NT2/D1 (cell line): ENCODE data around the gene APOC4.
A peak's percentile ranks its signal among the peaks of the same experiment; 100 is the strongest.
"Not testable (repeated sequence)": the region's sequence is repeated elsewhere in the genome, so short reads cannot be mapped to it uniquely, and the experiment has no call there.

Experiments
- DNase-seq: peaks from one replicate; pipeline ENCODE4 v3.0.0-alpha.2; 2011; ENCODE audit warnings: low read depth, low spot score
- H3K27me3 ChIP-seq: 2 replicates; pipeline ENCODE4 v1.6.0; 2011; ENCODE audit warnings: mild to moderate bottlenecking; ENCODE audit not compliant: insufficient read length, insufficient read depth
- H3K36me3 ChIP-seq: 2 replicates; pipeline ENCODE4 v1.6.1; 2011; ENCODE audit warnings: mild to moderate bottlenecking, low read length, mixed read lengths; ENCODE audit not compliant: insufficient read depth, insufficient read length
- H3K4me1 ChIP-seq: 2 replicates; pipeline ENCODE4 v1.5.1; 2011; ENCODE audit not compliant: insufficient read depth, insufficient read length
- H3K4me3 ChIP-seq: 2 replicates; pipeline ENCODE4 v1.5.1; 2011; ENCODE audit warnings: low read depth; ENCODE audit not compliant: insufficient read length
- H3K9ac ChIP-seq: 2 replicates; pipeline ENCODE4 v1.6.0; 2011; ENCODE audit warnings: low read depth; ENCODE audit not compliant: insufficient read length
- H3K9me3 ChIP-seq: 2 replicates; pipeline ENCODE4 v1.5.1; 2011; ENCODE audit warnings: mild to moderate bottlenecking, low read length; ENCODE audit not compliant: insufficient read depth
- SUZ12 ChIP-seq: IDR thresholded peaks from 2 replicates; pipeline ENCODE4 v1.6.1; 2011; ENCODE audit not compliant: insufficient read length, insufficient read depth; ENCODE audit errors: extremely low read depth
- YY1 ChIP-seq: IDR thresholded peaks from 2 replicates; pipeline ENCODE4 v1.6.1; 2011; ENCODE audit not compliant: insufficient read length, insufficient read depth
- ZNF274 ChIP-seq: IDR thresholded peaks from 2 replicates; pipeline ENCODE4 v1.6.1; 2011; ENCODE audit warnings: mild to moderate bottlenecking, low read depth, low read length

The APOC4 gene

DNA sequence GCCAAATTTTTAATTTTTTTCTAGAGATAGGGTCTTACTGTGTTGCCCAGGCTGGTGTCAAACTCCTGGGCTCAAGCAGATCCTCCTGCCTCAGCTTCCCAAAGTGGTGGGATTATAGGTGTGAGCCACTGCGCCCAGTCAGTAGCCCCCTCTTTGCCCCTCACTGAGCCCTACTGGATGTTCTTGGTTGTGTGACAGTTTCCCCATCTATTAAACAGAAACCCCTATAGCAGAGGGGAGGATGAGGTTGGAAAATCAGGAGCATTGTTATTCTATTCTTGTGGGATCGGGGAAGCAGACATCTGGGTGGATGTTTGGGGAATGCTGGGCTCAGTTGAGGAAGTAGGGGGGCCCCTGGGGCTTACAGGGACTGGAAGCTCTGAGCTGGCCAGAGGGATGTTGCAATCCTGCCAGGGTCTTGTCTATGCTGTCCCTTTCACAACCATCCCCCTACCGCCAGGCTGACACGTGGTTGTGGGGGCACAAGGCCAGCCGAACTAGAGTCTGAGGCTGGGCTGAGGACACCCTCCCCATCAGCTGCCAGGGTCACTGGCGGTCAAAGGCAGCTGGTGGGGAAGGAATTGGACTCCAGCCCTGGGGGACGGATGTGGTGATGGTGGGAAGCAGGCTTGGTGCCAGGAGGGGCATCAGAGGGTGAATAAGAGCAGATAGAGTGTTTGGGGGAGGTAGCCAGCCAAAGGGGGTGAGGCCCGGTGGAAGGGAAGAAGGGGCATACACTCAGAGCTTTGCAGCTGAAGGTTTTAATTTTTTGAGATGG, 16.7 kb upstream of the APOC4 start:
- Histone ChIP-seq H3K9me3 (no peaks in the 10 kb centered on the region), H3K4me1 (peaks cover 7% of the 10 kb centered on the region), H3K9ac (no peak overlapping the region), H3K36me3 (no peaks in the 10 kb centered on the region), H3K4me3 (no peak overlapping the region), H3K27me3 (no peaks in the 10 kb centered on the region)
- no peak for DNase-seq
- no peak for TF ChIP-seq ZNF274
- no peak for TF ChIP-seq SUZ12
- TF ChIP-seq YY1, result no peak

DNA sequence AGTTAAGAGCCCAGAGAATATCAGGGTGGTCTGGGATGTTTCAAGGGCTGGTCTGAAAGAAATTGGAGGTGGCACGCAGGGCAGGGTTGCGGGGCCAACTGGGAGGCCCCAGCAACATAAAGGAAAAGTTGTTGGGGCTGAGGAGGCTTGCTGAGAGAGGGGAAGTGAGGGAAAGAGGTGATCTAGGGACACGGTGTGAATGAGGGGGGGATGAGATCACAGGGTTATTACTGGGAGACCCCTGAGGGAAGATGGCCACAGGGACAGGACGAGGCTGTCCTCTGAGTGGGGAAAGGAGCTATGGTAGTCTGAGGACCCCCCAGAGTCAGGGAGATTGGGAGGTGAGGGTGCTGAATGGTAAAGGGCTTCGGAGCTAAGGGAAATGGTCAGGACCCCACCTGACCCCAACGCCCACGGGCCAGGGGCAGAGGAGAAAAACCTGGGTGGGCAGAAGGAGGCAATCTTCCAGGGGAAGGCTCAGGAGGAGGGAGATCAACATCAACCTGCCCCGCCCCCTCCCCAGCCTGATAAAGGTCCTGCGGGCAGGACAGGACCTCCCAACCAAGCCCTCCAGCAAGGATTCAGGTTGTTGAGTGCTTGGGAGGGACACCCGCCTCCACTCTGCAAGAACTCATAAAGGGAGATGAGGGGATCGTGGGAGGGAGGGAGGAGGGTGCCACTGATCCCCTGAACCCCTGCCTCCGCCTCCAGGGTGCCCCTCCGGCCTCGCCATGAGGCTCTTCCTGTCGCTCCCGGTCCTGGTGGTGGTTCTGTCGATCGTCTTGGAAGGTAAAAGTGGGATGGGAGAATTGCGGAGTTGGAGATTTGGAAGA, 15.6 kb upstream of the APOC4 start:
- Histone ChIP-seq H3K9ac (peak overlapping the region; percentile 32), H3K4me3 (peak overlapping the region; percentile 24)

GRCh38 chr19:44927746-44928145, 14.3 kb upstream of the APOC4 start:
- Histone ChIP-seq H3K4me3 (no peak overlapping the region), H3K27me3 (no peaks in the 10 kb centered on the region), H3K9me3 (no peaks in the 10 kb centered on the region), H3K9ac (no peak overlapping the region), H3K36me3 (no peaks in the 10 kb centered on the region), H3K4me1 (peaks cover 7% of the 10 kb centered on the region)
- TF ChIP-seq ZNF274 (no peak), YY1 (no peak), SUZ12 (no peak)
- DNase-seq, result no peak

More for the DNA sequence above, 15.6 kb upstream of the APOC4 start:
- not testable (repeated sequence) for H3K36me3 ChIP-seq, H3K27me3 ChIP-seq, DNase-seq, H3K9me3 ChIP-seq, H3K4me1 ChIP-seq

GRCh38 chr19:44930088-44930487, 11.9 kb upstream of the APOC4 start:
- no peak overlapping the region for H3K4me3 ChIP-seq
- TF ChIP-seq ZNF274, result no peak
- no peak for TF ChIP-seq YY1
- TF ChIP-seq SUZ12, result no peak
- no peak for DNase-seq
- no peak overlapping the region for H3K9ac ChIP-seq
- no peaks in the 10 kb centered on the region for H3K27me3 ChIP-seq
- H3K9me3 ChIP-seq, result no peaks in the 10 kb centered on the region
- no peaks in the 10 kb centered on the region for H3K36me3 ChIP-seq
- H3K4me1 ChIP-seq, result peaks cover 4% of the 10 kb centered on the region

DNA sequence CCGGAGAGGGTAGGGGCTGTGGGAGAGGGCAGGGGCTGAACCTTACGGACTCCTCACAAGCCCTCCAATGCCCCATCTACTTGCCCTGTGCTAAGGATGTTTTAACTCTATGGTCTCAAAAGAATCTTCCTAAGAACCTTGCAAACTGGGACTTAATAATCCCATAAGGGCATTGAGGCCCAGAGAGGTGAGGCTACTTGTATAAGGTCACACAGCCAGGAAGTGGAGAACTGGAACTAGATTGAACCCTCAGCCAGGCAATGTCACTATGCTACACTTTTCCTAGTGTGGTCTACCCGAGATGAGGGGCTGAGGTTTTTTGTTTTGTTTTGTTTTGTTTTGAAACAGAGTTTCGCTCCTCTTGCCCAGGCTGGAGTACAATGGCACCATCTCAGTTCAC, 10.5 kb upstream of the APOC4 start:
- Histone ChIP-seq H3K27me3 (no peaks in the 10 kb centered on the region), H3K36me3 (no peaks in the 10 kb centered on the region), H3K9ac (no peak overlapping the region), H3K4me3 (no peak overlapping the region), H3K9me3 (no peaks in the 10 kb centered on the region), H3K4me1 (no peaks in the 10 kb centered on the region)
- TF ChIP-seq SUZ12 (no peak), ZNF274 (no peak), YY1 (no peak)
- DNase-seq, result no peak

- H3K27me3 ChIP-seq, result no peaks in the 10 kb centered on the region
- H3K9ac ChIP-seq, result no peak overlapping the region
- no peak overlapping the region for H3K4me3 ChIP-seq
- DNase-seq, result no peak
- no peaks in the 10 kb centered on the region for H3K9me3 ChIP-seq
- H3K36me3 ChIP-seq, result no peaks in the 10 kb centered on the region
- no peak for TF ChIP-seq YY1
- TF ChIP-seq SUZ12, result no peak
- TF ChIP-seq ZNF274, result no peak
- H3K4me1 ChIP-seq, result peaks cover 2% of the 10 kb centered on the region
Observed at GRCh38 chr19:44939668-44940067, 2.4 kb upstream of the APOC4 start.

DNA sequence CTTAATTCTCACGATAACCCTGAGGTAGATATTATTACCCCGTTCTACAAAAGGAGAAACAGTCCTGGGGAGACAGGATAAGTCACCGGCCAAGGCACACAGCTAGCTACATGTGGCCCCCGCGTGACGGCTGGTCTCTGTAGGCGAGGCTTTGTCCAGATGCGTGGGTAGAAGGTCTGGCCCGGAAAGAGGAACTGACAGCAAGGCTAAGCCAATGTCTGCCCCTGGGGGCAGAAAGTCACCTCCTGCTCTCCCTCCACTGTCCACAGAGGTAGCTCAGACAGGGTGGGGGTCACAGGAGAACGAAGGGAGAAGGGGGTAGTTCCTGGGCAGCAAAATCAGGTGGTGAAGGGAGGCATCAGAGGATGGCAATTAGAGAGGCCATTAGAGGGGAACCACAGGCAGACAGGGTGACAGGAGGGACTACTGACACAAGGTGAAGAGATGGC, 1.8 kb downstream of the APOC4 start:
- Histone ChIP-seq H3K27me3 (no peaks in the 10 kb centered on the region), H3K4me3 (no peak overlapping the region), H3K9ac (no peak overlapping the region), H3K9me3 (no peaks in the 10 kb centered on the region), H3K36me3 (no peaks in the 10 kb centered on the region), H3K4me1 (peaks cover 5% of the 10 kb centered on the region)
- DNase-seq, result no peak
- no peak for TF ChIP-seq ZNF274
- no peak for TF ChIP-seq YY1
